ENCODE measurements around the gene EPN2. TPM values are rescaled to one million over a fixed set of nuclear protein-coding genes. Genes with fewer than 3 reads are reported as not detected.

Gene EPN2
- total and polyA plus RNA-seq, 2 experiments from 2014 or later: 34.0 to 149 TPM

- H3K27ac Mint-ChIP-seq: no peak overlapping the region
Observed at GRCh38 chr17:19304209-19304608, 67.0 kb downstream of the EPN2 start.

More at GRCh38 chr17:19304209-19304608, 67.0 kb downstream of the EPN2 start:
- DNase-seq (ENCODE audit: low spot score): no peak
- Mint-ChIP-seq H3K9me3 (no peaks in the 10 kb centered on the region), H3K27me3 (ENCODE audit: insufficient read depth, low read depth, poor library complexity) (peaks cover 21% of the 10 kb centered on the region), H3K4me1 (peaks cover 10% of the 10 kb centered on the region; the same call in 2 of the 3 replicates), H3K36me3 (ENCODE audit: low read depth) (no peaks in the 10 kb centered on the region; the same call in 1 of the 3 replicates), H3K4me3 (no peak overlapping the region)
- H3K4me1 ChIP-seq (ENCODE audit: insufficient read depth): no peaks in the 10 kb centered on the region; the same call in 1 of the 2 replicates
- H3K4me2 ChIP-seq: no peak overlapping the region
- no peaks in the 10 kb centered on the region for H3K27me3 ChIP-seq (ENCODE audit: insufficient read depth)
- H3K4me3 ChIP-seq: no peak overlapping the region
- H3F3A ChIP-seq (replicated peaks; ENCODE audit: low read depth): no peaks in the 10 kb centered on the region
- H4K20me1 ChIP-seq (replicated peaks; ENCODE audit: insufficient read depth): peaks cover 10% of the 10 kb centered on the region
- no peak for ATAC-seq
- H3K36me3 ChIP-seq (ENCODE audit: insufficient read depth): no peaks in the 10 kb centered on the region
- no peaks in the 10 kb centered on the region for H3K9me2 ChIP-seq (ENCODE audit: insufficient read depth)
- TF ChIP-seq ZNF114 (CRISPR knock-in tag; IDR thresholded peaks at IDR 0.05): no peak
- no peak for TF ChIP-seq ETS1 (IDR thresholded peaks at IDR 0.05)
- no peak for TF ChIP-seq EZH2 (IDR thresholded peaks at IDR 0.05; ENCODE audit: low read depth, unreplicated experiment)
- TF ChIP-seq NANOG (IDR thresholded peaks at IDR 0.05; ENCODE audit: borderline replicate concordance): no peak
- TF ChIP-seq, protein P1, sequence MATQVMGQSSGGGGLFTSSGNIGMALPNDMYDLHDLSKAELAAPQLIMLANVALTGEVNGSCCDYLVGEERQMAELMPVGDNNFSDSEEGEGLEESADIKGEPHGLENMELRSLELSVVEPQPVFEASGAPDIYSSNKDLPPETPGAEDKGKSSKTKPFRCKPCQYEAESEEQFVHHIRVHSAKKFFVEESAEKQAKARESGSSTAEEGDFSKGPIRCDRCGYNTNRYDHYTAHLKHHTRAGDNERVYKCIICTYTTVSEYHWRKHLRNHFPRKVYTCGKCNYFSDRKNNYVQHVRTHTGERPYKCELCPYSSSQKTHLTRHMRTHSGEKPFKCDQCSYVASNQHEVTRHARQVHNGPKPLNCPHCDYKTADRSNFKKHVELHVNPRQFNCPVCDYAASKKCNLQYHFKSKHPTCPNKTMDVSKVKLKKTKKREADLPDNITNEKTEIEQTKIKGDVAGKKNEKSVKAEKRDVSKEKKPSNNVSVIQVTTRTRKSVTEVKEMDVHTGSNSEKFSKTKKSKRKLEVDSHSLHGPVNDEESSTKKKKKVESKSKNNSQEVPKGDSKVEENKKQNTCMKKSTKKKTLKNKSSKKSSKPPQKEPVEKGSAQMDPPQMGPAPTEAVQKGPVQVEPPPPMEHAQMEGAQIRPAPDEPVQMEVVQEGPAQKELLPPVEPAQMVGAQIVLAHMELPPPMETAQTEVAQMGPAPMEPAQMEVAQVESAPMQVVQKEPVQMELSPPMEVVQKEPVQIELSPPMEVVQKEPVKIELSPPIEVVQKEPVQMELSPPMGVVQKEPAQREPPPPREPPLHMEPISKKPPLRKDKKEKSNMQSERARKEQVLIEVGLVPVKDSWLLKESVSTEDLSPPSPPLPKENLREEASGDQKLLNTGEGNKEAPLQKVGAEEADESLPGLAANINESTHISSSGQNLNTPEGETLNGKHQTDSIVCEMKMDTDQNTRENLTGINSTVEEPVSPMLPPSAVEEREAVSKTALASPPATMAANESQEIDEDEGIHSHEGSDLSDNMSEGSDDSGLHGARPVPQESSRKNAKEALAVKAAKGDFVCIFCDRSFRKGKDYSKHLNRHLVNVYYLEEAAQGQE (IDR thresholded peaks at IDR 0.05; ENCODE audit: unreplicated experiment): no peak
- no peak for TF ChIP-seq CTCF (conservative IDR thresholded peaks at IDR 0.05; ENCODE audit: low read depth in 2 of 2)
- TF ChIP-seq, protein P2, sequence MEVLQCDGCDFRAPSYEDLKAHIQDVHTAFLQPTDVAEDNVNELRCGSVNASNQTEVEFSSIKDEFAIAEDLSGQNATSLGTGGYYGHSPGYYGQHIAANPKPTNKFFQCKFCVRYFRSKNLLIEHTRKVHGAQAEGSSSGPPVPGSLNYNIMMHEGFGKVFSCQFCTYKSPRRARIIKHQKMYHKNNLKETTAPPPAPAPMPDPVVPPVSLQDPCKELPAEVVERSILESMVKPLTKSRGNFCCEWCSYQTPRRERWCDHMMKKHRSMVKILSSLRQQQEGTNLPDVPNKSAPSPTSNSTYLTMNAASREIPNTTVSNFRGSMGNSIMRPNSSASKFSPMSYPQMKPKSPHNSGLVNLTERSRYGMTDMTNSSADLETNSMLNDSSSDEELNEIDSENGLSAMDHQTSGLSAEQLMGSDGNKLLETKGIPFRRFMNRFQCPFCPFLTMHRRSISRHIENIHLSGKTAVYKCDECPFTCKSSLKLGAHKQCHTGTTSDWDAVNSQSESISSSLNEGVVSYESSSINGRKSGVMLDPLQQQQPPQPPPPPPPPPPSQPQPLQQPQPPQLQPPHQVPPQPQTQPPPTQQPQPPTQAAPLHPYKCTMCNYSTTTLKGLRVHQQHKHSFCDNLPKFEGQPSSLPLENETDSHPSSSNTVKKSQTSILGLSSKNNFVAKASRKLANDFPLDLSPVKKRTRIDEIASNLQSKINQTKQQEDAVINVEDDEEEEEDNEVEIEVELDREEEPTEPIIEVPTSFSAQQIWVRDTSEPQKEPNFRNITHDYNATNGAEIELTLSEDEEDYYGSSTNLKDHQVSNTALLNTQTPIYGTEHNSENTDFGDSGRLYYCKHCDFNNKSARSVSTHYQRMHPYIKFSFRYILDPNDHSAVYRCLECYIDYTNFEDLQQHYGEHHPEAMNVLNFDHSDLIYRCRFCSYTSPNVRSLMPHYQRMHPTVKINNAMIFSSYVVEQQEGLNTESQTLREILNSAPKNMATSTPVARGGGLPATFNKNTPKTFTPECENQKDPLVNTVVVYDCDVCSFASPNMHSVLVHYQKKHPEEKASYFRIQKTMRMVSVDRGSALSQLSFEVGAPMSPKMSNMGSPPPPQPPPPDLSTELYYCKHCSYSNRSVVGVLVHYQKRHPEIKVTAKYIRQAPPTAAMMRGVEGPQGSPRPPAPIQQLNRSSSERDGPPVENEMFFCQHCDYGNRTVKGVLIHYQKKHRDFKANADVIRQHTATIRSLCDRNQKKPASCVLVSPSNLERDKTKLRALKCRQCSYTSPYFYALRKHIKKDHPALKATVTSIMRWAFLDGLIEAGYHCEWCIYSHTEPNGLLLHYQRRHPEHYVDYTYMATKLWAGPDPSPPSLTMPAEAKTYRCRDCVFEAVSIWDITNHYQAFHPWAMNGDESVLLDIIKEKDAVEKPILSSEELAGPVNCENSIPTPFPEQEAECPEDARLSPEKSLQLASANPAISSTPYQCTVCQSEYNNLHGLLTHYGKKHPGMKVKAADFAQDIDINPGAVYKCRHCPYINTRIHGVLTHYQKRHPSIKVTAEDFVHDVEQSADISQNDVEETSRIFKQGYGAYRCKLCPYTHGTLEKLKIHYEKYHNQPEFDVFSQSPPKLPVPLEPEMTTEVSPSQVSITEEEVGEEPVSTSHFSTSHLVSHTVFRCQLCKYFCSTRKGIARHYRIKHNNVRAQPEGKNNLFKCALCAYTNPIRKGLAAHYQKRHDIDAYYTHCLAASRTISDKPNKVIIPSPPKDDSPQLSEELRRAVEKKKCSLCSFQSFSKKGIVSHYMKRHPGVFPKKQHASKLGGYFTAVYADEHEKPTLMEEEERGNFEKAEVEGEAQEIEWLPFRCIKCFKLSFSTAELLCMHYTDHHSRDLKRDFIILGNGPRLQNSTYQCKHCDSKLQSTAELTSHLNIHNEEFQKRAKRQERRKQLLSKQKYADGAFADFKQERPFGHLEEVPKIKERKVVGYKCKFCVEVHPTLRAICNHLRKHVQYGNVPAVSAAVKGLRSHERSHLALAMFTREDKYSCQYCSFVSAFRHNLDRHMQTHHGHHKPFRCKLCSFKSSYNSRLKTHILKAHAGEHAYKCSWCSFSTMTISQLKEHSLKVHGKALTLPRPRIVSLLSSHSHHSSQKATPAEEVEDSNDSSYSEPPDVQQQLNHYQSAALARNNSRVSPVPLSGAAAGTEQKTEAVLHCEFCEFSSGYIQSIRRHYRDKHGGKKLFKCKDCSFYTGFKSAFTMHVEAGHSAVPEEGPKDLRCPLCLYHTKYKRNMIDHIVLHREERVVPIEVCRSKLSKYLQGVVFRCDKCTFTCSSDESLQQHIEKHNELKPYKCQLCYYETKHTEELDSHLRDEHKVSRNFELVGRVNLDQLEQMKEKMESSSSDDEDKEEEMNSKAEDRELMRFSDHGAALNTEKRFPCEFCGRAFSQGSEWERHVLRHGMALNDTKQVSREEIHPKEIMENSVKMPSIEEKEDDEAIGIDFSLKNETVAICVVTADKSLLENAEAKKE (CRISPR knock-in tag; IDR thresholded peaks at IDR 0.05): no peak
- TF ChIP-seq EZH2phosphoT487 (IDR thresholded peaks at IDR 0.05; ENCODE audit: unreplicated experiment): no peak
- no peak for TF ChIP-seq ZNF331 (CRISPR knock-in tag; IDR thresholded peaks at IDR 0.05; ENCODE audit: low read depth)
- TF ChIP-seq STAT1 (IDR thresholded peaks at IDR 0.05; ENCODE audit: unreplicated experiment): no peak
- no peak overlapping the region for H3K27ac ChIP-seq (ENCODE audit: low read depth)
- H2AFZ ChIP-seq: no peak overlapping the region
- H3K79me2 ChIP-seq (replicated peaks; ENCODE audit: insufficient read depth): peaks cover 15% of the 10 kb centered on the region; the same call in 1 of the 2 replicates
